ENCODE results near the gene EHMT2. TPM values are rescaled to one million over a fixed set of nuclear protein-coding genes. Genes with fewer than 3 reads are reported as not detected.

The EHMT2 gene
- polyA plus RNA-seq, 2 of the 4 experiments (the other 2 are of a cell fraction), result 15.4 to 32.3 TPM

- no peak for TF ChIP-seq FOSL2 (IDR thresholded peaks at IDR 0.05)
- TF ChIP-seq FOSL2 (CRISPR knock-in tag; IDR thresholded peaks at IDR 0.05), result no peak
- no peak for TF ChIP-seq KDM1A (IDR thresholded peaks at IDR 0.05; ENCODE audit: low read depth)
Measured at GRCh38 chr6:31878726-31879125, 18.8 kb downstream of the EHMT2 start, which contains the start of gene SLC44A4 (continued).

DNA sequence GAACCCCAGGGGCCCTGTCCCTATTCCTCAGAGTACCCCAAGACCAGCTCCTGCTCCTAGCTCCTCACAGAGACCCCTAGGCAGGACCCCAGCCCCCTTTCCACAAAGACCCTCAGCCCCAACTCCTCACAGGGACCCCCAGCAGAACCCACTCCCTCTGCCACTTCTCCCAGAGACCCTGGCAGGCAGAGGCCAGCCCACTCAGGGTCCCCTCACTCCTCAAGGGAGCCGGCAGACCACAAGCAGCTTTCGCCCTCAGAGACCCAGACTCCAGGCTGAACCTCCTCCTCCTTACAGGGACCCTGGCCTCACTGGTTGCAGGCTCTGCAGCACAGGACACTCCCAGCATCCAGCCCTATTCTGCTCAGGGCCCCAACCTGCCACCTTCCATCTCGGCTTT lies 19.3 kb downstream of the EHMT2 start:
- ChIA-PET POLR2A (no interaction called here), CTCF (interaction anchor here (1.0 to 4.0 kb wide), 2 partner anchors 10 to 14 kb away, joined by 5 to 25 read pairs; no protein-coding TSS in a partner anchor)
- no peak for TF ChIP-seq HMGXB4 (CRISPR knock-in tag; IDR thresholded peaks at IDR 0.05; ENCODE audit: borderline replicate concordance)
- TF ChIP-seq RARB (CRISPR knock-in tag; IDR thresholded peaks at IDR 0.05), result no peak
- TF ChIP-seq FOSL2 (IDR thresholded peaks at IDR 0.05), result no peak
- no peak for TF ChIP-seq FOSL2 (CRISPR knock-in tag; IDR thresholded peaks at IDR 0.05)
- no peak for DNase-seq (ENCODE audit: low read depth in 1 of 2, low spot score in 1 of 2)
- no peak for FAIRE-seq
- H3K9me3 ChIP-seq, result no peaks in the 10 kb centered on the region
- no peaks in the 10 kb centered on the region for H3K4me1 ChIP-seq
- no peak overlapping the region for H3K4me3 ChIP-seq
- H3K4me2 ChIP-seq, result no peak overlapping the region
- peak in 1 of 2 experiments; percentile 20; a peak in 2 of 6 replicates for ATAC-seq
- 72% methylated on average over 3 of the region's 3 CpGs for WGBS (ENCODE audit: missing lambda C conversion rate)
- peak overlapping the region in 1 of 2 experiments; percentile 16; a peak in 1 of 6 replicates for H3K27ac ChIP-seq

GRCh38 chr6:31877651-31878161 lies 19.8 kb downstream of the EHMT2 start:
- no peak overlapping the region for H3K4me2 ChIP-seq
- no peak for FAIRE-seq
- TF ChIP-seq ATOH8 (CRISPR knock-in tag; IDR thresholded peaks at IDR 0.05; ENCODE audit: low read depth) (no peak), JUN (IDR thresholded peaks at IDR 0.05) (no peak), KDM1A (IDR thresholded peaks at IDR 0.05; ENCODE audit: low read depth) (no peak), ZSCAN20 (CRISPR knock-in tag; IDR thresholded peaks at IDR 0.05) (no peak), CBX2 (IDR thresholded peaks at IDR 0.05; ENCODE audit: borderline replicate concordance, low read depth) (no peak), TFCP2L1 (CRISPR knock-in tag; IDR thresholded peaks at IDR 0.05) (no peak), CTCF (IDR thresholded peaks at IDR 0.05) (no peak), CBX8 (IDR thresholded peaks at IDR 0.05) (no peak), EHF (CRISPR knock-in tag; IDR thresholded peaks at IDR 0.05) (no peak), RCOR1 (IDR thresholded peaks at IDR 0.05; ENCODE audit: low read depth, low read length) (no peak), SREBF2 (IDR thresholded peaks at IDR 0.05) (no peak), ELK1 (IDR thresholded peaks at IDR 0.05; ENCODE audit: low read depth, low read length) (no peak), NPAS2 (CRISPR knock-in tag; IDR thresholded peaks at IDR 0.05; ENCODE audit: borderline replicate concordance) (no peak)
- no peak overlapping the region for H3K4me3 ChIP-seq
- 43% methylated on average over 6 of the region's 10 CpGs for WGBS (ENCODE audit: missing lambda C conversion rate)
- POLR2A ChIA-PET, result no interaction called here
- CTCF ChIA-PET, result interaction anchor here (0.9 to 4.0 kb wide), 3 partner anchors 11 to 13 kb away, joined by 3 to 25 read pairs (median 5); no protein-coding TSS in a partner anchor
- no peaks in the 10 kb centered on the region for H3K4me1 ChIP-seq
- no peak for DNase-seq (ENCODE audit: low read depth in 1 of 2, low spot score in 1 of 2)
- no peaks in the 10 kb centered on the region for H3K9me3 ChIP-seq
- peak overlapping the region in 1 of 2 experiments; percentile 16; a peak in 1 of 6 replicates for H3K27ac ChIP-seq
- peak; percentile 45 to 60; a peak in 5 of 6 replicates for ATAC-seq

Data from A549 (cell line).